Measurements from ENCODE around the gene RAB6B.

RAB6B gene

DNA sequence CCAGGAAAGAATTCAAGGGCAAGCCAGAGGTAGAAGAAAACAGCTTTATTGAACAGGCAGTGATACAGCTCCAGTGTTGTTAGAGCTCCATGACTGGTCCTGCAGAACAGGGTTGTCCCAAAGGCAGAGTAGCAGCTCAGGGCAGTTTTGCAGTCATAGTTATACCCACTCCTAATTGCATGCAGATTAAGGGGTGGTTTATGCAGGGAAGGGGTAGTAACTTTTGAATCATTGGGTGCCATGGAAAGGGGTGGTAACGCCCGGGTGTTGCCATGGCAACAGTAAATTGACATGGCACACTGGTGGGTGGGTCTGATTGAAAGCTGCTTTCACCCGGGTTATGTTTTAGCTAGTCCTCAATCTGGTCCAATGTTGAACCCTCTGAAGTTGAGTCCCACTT, 9.7 kb upstream of the RAB6B start:
- no peaks in the 10 kb centered on the region for H3K9me3 ChIP-seq (replicated peaks; ENCODE audit: low read length)
- H3K4me3 ChIP-seq (ENCODE audit: low read length): no peak overlapping the region
- H3K4me2 ChIP-seq (ENCODE audit: low read length): no peak overlapping the region
- H3K9ac ChIP-seq (ENCODE audit: low read depth, low read length): no peak overlapping the region
- H3K27me3 ChIP-seq (ENCODE audit: control insufficient read depth, insufficient read depth, low read length): peaks cover 38% of the 10 kb centered on the region
- H3K36me3 ChIP-seq (ENCODE audit: insufficient read depth, low read length): no peaks in the 10 kb centered on the region
- no peaks in the 10 kb centered on the region for H3K4me1 ChIP-seq (ENCODE audit: control insufficient read depth, insufficient read depth, low read length)

DNA sequence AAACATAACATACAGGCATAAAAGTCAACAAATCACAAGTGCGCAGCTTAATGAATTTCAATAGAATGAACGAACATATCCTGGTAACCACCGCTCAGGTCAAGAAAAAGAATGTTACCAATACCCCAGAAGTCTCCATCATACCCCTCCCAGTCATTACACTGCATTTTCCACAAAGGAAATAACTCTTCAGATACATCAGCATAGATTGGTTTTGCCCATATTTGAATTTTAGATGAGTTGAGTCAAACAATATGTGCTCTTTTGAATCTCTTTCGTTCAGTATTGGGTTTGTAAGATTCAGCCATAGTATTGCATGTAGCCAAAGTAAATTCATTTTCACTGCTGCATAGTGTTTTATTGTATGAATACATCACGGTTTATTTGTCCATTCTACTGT, 6.2 kb upstream of the RAB6B start:
- H3K4me2 ChIP-seq (ENCODE audit: low read length): no peak overlapping the region
- peaks cover 61% of the 10 kb centered on the region for H3K27me3 ChIP-seq (ENCODE audit: control insufficient read depth, insufficient read depth, low read length)
- H3K4me3 ChIP-seq (ENCODE audit: low read length): no peak overlapping the region
- H3K36me3 ChIP-seq (ENCODE audit: insufficient read depth, low read length): no peaks in the 10 kb centered on the region
- no peak overlapping the region for H3K9ac ChIP-seq (ENCODE audit: low read depth, low read length)
- H3K9me3 ChIP-seq (replicated peaks; ENCODE audit: low read length): no peaks in the 10 kb centered on the region
- H3K4me1 ChIP-seq (ENCODE audit: control insufficient read depth, insufficient read depth, low read length): no peaks in the 10 kb centered on the region

DNA sequence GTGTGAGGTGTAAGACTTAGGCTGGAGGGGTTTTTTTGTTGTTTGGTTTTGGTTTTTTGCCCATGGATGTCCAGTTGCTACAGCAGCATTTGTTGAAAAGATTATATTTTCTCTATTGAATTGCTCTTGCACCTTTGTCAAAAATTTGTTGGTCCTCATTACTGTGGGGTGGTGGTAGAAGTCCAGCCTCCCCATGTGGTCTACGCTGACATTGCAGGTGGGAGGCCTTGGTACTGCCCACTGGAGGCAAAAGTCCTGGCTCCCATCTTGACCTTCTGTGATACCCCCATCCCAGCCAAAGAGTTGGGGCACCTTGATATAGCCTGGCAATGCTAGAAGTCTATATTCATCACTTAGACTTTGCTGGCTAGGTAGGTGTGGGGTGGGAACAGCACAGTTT, 5.4 kb upstream of the RAB6B start:
- peaks cover 68% of the 10 kb centered on the region for H3K27me3 ChIP-seq (ENCODE audit: control insufficient read depth, insufficient read depth, low read length)
- H3K9ac ChIP-seq (ENCODE audit: low read depth, low read length): no peak overlapping the region
- no peaks in the 10 kb centered on the region for H3K9me3 ChIP-seq (replicated peaks; ENCODE audit: low read length)
- no peaks in the 10 kb centered on the region for H3K4me1 ChIP-seq (ENCODE audit: control insufficient read depth, insufficient read depth, low read length)
- H3K4me2 ChIP-seq (ENCODE audit: low read length): no peak overlapping the region
- H3K36me3 ChIP-seq (ENCODE audit: insufficient read depth, low read length): no peaks in the 10 kb centered on the region
- H3K4me3 ChIP-seq (ENCODE audit: low read length): no peak overlapping the region

DNA sequence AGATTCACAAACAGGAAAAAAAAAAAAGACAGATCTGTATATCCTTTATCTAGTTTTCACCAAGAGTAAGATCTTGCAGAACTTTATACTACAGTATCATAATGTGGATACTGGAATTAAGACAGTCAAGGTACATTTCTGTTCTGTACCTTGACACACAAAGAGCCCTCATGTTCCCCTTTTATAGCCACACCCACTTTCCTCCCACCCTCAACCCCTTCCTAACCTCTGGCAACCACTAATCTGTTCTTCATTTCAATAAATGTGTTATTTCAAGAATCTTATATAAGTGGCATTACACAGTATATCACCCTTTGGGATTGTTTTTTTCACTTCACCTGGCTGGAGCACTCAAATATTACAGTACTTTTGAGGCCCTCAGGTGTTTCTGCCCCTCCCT, 3.6 kb upstream of the RAB6B start:
- Histone ChIP-seq H3K4me2 (ENCODE audit: low read length) (no peak overlapping the region), H3K9ac (ENCODE audit: low read depth, low read length) (no peak overlapping the region), H3K9me3 (replicated peaks; ENCODE audit: low read length) (no peaks in the 10 kb centered on the region), H3K4me3 (ENCODE audit: low read length) (no peak overlapping the region), H3K36me3 (ENCODE audit: insufficient read depth, low read length) (no peaks in the 10 kb centered on the region), H3K4me1 (ENCODE audit: control insufficient read depth, insufficient read depth, low read length) (no peaks in the 10 kb centered on the region), H3K27me3 (ENCODE audit: control insufficient read depth, insufficient read depth, low read length) (peaks cover 70% of the 10 kb centered on the region)

DNA sequence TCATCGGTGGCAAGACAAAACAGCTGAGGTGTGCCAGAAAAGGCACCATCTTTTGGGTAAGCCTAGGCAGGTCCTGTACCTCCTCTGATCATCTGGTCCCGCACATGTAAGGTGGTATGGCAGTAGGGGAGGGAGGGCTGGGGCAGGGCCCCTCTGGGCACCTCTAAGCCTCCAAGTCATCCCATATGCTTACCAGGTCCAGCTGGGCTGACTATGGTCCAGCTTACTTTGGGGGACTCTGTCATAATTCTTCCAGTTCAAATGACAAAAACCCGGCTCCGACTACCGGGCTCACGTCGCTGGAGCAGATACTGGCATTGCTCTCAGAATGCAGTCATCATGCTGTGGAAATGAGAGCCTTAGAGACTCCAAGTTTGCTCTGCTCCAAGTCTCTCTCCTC, 1.9 kb upstream of the RAB6B start:
- no peak overlapping the region for H3K4me2 ChIP-seq (ENCODE audit: low read length)
- no peaks in the 10 kb centered on the region for H3K9me3 ChIP-seq (replicated peaks; ENCODE audit: low read length)
- peaks cover 73% of the 10 kb centered on the region for H3K27me3 ChIP-seq (ENCODE audit: control insufficient read depth, insufficient read depth, low read length)
- H3K9ac ChIP-seq (ENCODE audit: low read depth, low read length): no peak overlapping the region
- H3K36me3 ChIP-seq (ENCODE audit: insufficient read depth, low read length): no peaks in the 10 kb centered on the region
- no peaks in the 10 kb centered on the region for H3K4me1 ChIP-seq (ENCODE audit: control insufficient read depth, insufficient read depth, low read length)
- no peak overlapping the region for H3K4me3 ChIP-seq (ENCODE audit: low read length)

DNA sequence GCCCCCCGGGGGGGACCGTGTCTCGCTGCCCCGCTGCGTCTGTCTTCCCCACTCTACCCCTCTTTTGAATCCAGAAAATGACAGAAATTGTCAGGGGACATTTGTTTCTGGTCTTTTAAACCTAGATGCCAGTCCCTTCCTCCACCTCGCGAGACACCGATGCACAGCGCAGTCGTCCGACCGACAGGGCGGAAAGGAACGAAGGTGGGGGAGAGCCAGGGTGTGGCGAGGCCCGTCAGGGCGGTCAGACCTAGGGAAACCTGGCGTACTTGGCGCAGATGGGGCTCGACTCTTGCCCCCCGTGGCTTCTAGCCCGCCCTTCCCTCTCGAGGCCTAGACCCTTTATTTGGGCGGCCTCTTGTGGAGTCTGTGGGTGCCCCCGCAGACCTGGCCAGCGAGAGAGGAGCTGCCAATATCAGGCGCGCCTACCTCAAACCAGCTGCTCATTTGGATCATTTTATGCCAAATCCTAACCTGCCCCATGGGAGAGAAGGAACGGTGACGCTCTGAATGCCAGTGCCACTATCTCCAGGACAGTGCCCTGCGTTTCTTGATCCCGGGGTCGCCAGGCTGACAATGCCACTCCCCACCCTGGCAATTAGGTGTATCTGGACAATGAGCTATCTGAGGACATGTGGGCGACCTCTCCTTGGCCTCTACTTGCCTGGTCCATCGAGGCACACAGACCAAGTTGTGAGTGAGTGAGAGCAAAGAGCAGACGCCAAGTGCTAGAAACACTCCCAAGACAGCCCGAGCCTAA, 500 bp upstream of the RAB6B start:
- Histone ChIP-seq H3K9ac (ENCODE audit: low read depth, low read length) (peak overlapping the region; percentile 58), H3K4me3 (ENCODE audit: low read length) (peak overlapping the region; percentile 86), H3K36me3 (ENCODE audit: insufficient read depth, low read length) (no peaks in the 10 kb centered on the region), H3K4me1 (ENCODE audit: control insufficient read depth, insufficient read depth, low read length) (no peaks in the 10 kb centered on the region), H3K27me3 (ENCODE audit: control insufficient read depth, insufficient read depth, low read length) (peaks cover 66% of the 10 kb centered on the region), H3K9me3 (replicated peaks; ENCODE audit: low read length) (no peaks in the 10 kb centered on the region), H3K4me2 (ENCODE audit: low read length) (peak overlapping the region; percentile 99)

DNA sequence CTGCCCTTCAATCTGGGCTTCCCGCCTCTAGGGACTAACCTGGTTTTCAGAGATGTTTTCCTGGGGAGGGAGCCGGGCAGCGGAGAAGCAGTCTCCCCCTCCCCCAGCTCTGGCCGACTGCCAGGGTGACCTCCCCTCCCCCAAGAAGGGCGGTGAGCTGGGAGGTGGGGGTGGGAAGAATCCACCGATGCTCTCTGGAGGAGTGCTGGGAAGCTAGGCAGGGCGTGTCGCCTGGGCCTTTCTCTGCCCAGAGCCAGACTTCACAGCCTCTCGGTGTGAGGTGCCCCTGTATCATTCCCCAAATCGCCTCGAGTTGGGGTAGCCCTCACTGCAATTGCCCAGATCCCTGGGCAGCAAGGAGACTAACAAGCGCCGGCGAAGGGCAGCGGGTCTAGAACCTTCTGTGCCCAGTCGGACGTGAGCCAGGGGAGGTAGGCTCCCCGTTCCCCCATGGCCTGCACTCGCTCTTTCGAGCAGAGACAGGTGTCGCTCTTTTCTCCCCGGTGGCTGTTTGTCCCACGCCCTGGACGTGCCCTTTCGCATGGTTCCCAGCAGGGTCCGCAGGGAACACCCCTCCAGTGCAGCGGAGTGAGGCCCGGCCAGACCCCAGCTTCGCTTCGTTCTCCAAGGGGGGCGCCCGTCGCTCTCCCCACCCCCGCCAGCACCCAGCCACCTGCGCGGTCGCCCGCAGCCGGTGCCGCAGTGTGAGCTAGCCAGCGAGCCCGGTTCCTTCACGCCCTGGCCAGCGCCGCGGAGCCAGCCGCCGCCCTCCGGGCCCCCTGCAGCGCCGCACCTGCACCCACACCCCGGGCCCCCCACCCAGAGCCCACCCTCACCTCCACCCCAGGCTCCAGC, 1.1 kb downstream of the RAB6B start:
- H3K4me2 ChIP-seq (ENCODE audit: low read length): peak overlapping the region; percentile 99
- H3K4me1 ChIP-seq (ENCODE audit: control insufficient read depth, insufficient read depth, low read length): no peaks in the 10 kb centered on the region
- no peak overlapping the region for H3K9ac ChIP-seq (ENCODE audit: low read depth, low read length)
- H3K36me3 ChIP-seq (ENCODE audit: insufficient read depth, low read length): no peaks in the 10 kb centered on the region
- no peaks in the 10 kb centered on the region for H3K9me3 ChIP-seq (replicated peaks; ENCODE audit: low read length)
- H3K27me3 ChIP-seq (ENCODE audit: control insufficient read depth, insufficient read depth, low read length): peaks cover 57% of the 10 kb centered on the region
- peak overlapping the region; percentile 45 for H3K4me3 ChIP-seq (ENCODE audit: low read length)

DNA sequence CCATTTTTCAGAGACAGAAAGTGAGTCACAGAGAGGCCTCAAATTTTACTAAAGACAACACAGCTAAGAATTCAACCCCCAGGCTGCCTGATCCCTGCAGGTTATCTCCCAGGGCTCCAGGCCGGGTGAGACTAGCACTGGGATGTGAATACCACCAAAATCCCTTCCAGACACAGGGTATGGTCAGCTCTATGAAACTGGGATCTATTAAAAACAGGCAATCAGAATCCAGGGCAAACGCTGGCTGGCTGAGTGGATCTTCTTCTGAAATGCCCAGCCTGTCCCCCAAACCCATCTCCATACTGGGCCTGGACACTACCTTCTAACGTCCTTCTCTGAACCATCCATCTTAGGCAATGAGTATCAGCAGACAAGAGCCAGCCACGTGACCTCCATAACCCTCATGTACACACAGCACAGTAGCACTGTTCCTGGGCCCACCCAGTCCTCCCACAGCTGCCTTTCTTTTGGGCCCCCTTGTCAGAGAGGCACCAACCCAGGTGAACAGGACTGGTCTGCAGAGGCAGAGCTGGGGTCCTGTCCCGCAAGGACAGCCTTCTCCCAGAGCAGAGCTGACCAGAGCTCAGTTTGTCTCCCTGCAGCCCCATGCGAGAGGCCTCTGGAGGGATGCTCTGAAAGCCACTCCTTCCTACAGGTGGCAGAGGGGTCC, 1.9 kb downstream of the RAB6B start:
- Histone ChIP-seq H3K4me1 (ENCODE audit: control insufficient read depth, insufficient read depth, low read length) (no peaks in the 10 kb centered on the region), H3K4me2 (ENCODE audit: low read length) (no peak overlapping the region), H3K9ac (ENCODE audit: low read depth, low read length) (no peak overlapping the region), H3K9me3 (replicated peaks; ENCODE audit: low read length) (no peaks in the 10 kb centered on the region), H3K27me3 (ENCODE audit: control insufficient read depth, insufficient read depth, low read length) (peaks cover 54% of the 10 kb centered on the region), H3K36me3 (ENCODE audit: insufficient read depth, low read length) (no peaks in the 10 kb centered on the region), H3K4me3 (ENCODE audit: low read length) (no peak overlapping the region)

DNA sequence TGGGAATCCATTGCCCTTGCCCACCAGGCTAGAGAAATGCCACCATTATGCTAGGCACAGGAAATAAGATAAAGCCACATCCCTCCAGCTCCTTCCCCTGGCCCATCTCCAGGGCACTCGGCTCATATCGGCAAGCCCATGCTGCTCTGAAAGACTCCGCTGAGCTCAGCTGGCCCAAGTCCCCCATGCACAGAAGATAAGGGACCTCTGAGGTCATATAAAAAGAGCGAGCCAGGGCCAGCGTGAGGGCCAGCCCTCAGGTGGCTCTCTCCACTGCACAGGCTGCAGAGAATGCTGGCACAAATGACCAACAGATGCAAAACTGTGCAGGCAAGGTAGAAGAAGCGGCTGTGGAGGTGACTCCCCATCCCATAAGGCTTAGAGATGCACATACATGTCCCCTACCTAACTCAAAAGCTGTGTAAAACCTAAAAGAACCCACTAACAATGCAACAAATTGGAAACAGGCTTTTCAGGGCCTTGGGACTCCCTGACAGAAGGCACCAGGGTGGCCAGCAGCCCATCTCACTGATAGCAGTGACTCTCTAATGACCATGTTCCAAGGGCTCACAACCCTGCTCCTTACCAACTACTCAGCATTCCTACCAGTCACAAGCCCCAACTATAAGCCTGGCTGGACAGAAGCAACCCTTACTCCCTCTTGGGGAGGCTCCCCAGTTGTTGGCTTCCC, 3.0 kb downstream of the RAB6B start:
- no peak overlapping the region for H3K4me2 ChIP-seq (ENCODE audit: low read length)
- H3K27me3 ChIP-seq (ENCODE audit: control insufficient read depth, insufficient read depth, low read length): peaks cover 51% of the 10 kb centered on the region
- no peak overlapping the region for H3K4me3 ChIP-seq (ENCODE audit: low read length)
- no peak overlapping the region for H3K9ac ChIP-seq (ENCODE audit: low read depth, low read length)
- H3K4me1 ChIP-seq (ENCODE audit: control insufficient read depth, insufficient read depth, low read length): no peaks in the 10 kb centered on the region
- H3K9me3 ChIP-seq (replicated peaks; ENCODE audit: low read length): no peaks in the 10 kb centered on the region
- no peaks in the 10 kb centered on the region for H3K36me3 ChIP-seq (ENCODE audit: insufficient read depth, low read length)

DNA sequence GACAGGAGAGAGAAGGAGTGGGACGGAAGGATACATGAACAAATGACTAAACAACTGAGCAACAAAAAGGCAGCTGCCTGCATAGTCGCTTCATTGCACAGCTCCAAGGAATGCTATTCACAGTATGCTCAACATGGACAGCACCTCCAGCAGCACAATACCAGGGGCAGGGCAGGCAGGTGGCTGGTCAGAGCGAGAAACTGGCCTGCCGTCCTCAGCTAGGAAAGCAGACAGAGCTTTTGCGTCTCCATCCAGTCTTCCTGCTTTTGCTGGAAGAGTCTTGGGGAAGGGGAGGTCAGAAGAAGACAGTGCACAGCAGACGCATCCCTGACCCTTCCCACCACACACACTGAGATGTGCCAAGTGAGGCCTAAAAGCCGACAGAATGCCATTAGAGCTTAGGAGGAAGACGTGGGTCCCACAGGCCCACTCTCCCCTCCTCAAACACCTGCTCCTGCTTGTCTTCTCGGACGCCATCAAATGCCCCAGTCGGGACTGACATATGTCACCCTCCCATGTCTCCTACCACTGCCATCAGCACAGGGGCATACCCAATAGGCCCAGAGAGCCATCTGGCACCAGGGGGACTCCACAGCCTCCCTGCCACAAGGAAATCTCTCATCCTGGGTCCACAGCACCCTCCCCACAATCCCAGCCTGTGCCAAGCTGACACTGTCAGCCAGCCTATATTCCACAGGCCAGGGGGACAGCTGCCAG, 3.9 kb downstream of the RAB6B start:
- H3K36me3 ChIP-seq (ENCODE audit: insufficient read depth, low read length): no peaks in the 10 kb centered on the region
- no peak overlapping the region for H3K4me2 ChIP-seq (ENCODE audit: low read length)
- H3K9ac ChIP-seq (ENCODE audit: low read depth, low read length): no peak overlapping the region
- H3K4me1 ChIP-seq (ENCODE audit: control insufficient read depth, insufficient read depth, low read length): no peaks in the 10 kb centered on the region
- H3K4me3 ChIP-seq (ENCODE audit: low read length): no peak overlapping the region
- peaks cover 42% of the 10 kb centered on the region for H3K27me3 ChIP-seq (ENCODE audit: control insufficient read depth, insufficient read depth, low read length)
- H3K9me3 ChIP-seq (replicated peaks; ENCODE audit: low read length): no peaks in the 10 kb centered on the region

All from skeletal muscle satellite cell (primary cell).